GM13976 (cell line): ENCODE results near the gene SLC13A3.

ENCODE experiments used
- DNase-seq: peaks from one replicate; pipeline ENCODE4 v3.0.0; 2012; ENCODE audit warnings: low spot score
- CTCF ChIP-seq: IDR thresholded peaks from 2 replicates; pipeline ENCODE4 v1.5.1; 2012; ENCODE audit warnings: borderline replicate concordance, mild to moderate bottlenecking; ENCODE audit not compliant: insufficient read depth; ENCODE audit errors: extremely low read depth, missing control alignments, control extremely low read depth
- in situ Hi-C: fragments of 300-500 bp; cut with MboI; formaldehyde crosslinking; loops from one replicate; pipeline ENCODE4 v1.12.0; 2022; ENCODE audit warnings: low sequenced_read_pairs, mixed read lengths, inconsistent platforms; ENCODE audit not compliant: unreplicated experiment

SLC13A3 gene

GRCh38 chr20:46649650-46649949, 1.7 kb downstream of the SLC13A3 start:
- DNase-seq, result no peak
- in situ Hi-C loops, result no loop called here
- TF ChIP-seq CTCF, result no peak

- DNase-seq, result no peak
- no peak for TF ChIP-seq CTCF
- in situ Hi-C loops, result no loop called here
These were observed 2.2 kb downstream of the SLC13A3 start for GRCh38 chr20:46648903-46649649.

- no peak for TF ChIP-seq CTCF
- no peak for DNase-seq
- in situ Hi-C loops, result no loop called here
These were observed 3.8 kb downstream of the SLC13A3 start for GRCh38 chr20:46647469-46647868.

- in situ Hi-C loops, result no loop called here
- no peak for DNase-seq
- no peak for TF ChIP-seq CTCF
These were observed 4.4 kb downstream of the SLC13A3 start for GRCh38 chr20:46646659-46647380.

- in situ Hi-C loops, result no loop called here
- TF ChIP-seq CTCF, result no peak
- no peak for DNase-seq
These were observed 5.1 kb downstream of the SLC13A3 start for GRCh38 chr20:46646122-46646521.

- no peak for DNase-seq
- in situ Hi-C loops, result no loop called here
- no peak for TF ChIP-seq CTCF
These were observed 6.5 kb downstream of the SLC13A3 start for GRCh38 chr20:46644733-46645132.
